ENCODE results near the gene PARP11. TPM values are rescaled to one million over a fixed set of nuclear protein-coding genes. Genes with fewer than 3 reads are reported as not detected.

The PARP11 gene
- total RNA-seq, 1 experiment from 2014 or later: 2.7 TPM

- TF ChIP-seq, protein P1, sequence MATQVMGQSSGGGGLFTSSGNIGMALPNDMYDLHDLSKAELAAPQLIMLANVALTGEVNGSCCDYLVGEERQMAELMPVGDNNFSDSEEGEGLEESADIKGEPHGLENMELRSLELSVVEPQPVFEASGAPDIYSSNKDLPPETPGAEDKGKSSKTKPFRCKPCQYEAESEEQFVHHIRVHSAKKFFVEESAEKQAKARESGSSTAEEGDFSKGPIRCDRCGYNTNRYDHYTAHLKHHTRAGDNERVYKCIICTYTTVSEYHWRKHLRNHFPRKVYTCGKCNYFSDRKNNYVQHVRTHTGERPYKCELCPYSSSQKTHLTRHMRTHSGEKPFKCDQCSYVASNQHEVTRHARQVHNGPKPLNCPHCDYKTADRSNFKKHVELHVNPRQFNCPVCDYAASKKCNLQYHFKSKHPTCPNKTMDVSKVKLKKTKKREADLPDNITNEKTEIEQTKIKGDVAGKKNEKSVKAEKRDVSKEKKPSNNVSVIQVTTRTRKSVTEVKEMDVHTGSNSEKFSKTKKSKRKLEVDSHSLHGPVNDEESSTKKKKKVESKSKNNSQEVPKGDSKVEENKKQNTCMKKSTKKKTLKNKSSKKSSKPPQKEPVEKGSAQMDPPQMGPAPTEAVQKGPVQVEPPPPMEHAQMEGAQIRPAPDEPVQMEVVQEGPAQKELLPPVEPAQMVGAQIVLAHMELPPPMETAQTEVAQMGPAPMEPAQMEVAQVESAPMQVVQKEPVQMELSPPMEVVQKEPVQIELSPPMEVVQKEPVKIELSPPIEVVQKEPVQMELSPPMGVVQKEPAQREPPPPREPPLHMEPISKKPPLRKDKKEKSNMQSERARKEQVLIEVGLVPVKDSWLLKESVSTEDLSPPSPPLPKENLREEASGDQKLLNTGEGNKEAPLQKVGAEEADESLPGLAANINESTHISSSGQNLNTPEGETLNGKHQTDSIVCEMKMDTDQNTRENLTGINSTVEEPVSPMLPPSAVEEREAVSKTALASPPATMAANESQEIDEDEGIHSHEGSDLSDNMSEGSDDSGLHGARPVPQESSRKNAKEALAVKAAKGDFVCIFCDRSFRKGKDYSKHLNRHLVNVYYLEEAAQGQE (IDR thresholded peaks at IDR 0.05; ENCODE audit: low read depth): no peak
Measured at GRCh38 chr12:3836641-3837040, 36.6 kb downstream of the PARP11 start (continued).

DNA sequence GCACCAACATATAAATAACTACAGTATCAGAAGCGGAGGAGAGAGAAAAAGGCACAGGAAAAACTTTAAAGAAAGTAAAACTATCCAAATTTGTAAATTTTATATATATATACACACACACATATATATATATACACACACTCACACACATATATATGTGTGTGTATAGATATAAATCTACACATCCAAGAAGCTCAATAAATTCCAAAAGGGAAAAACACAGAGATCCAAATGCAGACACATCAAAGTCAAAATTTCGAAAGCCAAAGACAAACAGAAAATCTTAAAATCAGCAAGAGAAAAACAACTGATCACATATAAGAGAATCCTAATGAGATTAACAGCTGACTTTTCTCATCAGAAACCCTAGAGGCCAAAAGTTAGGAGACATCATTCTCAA, 37.3 kb downstream of the PARP11 start:
- BruUV-seq (replicated peaks): no TSS peak
- RAD21 ChIA-PET (ENCODE audit: low non-redundant PET in 1 of 2, low total read pairs in 2 of 2, uncharacterized antibody in 2 of 2, unreplicated experiment in 2 of 2): no interaction called here

GRCh38 chr12:3834774-3835173, 38.4 kb downstream of the PARP11 start:
- no peak for ATAC-seq
- no TSS peak for BruUV-seq (replicated peaks)
- intact Hi-C loops (cut with micrococcal nuclease): no loop called here
- TF ChIP-seq CEBPB (IDR thresholded peaks at IDR 0.05; ENCODE audit: low read depth): no peak
- TF ChIP-seq RAD21 (IDR thresholded peaks at IDR 0.05; ENCODE audit: low read depth): no peak
- no peak for TF ChIP-seq SRF (IDR thresholded peaks at IDR 0.05; ENCODE audit: low read depth)
- TF ChIP-seq CBX3 (IDR thresholded peaks at IDR 0.05; ENCODE audit: low read depth): no peak
- TF ChIP-seq ZNF274 (IDR thresholded peaks at IDR 0.05; ENCODE audit: low read depth, low read length): no peak
- TF ChIP-seq FOSL1 (IDR thresholded peaks at IDR 0.05; ENCODE audit: low read depth): no peak
- TF ChIP-seq ZFX (IDR thresholded peaks at IDR 0.05): no peak
- TF ChIP-seq, protein P2, sequence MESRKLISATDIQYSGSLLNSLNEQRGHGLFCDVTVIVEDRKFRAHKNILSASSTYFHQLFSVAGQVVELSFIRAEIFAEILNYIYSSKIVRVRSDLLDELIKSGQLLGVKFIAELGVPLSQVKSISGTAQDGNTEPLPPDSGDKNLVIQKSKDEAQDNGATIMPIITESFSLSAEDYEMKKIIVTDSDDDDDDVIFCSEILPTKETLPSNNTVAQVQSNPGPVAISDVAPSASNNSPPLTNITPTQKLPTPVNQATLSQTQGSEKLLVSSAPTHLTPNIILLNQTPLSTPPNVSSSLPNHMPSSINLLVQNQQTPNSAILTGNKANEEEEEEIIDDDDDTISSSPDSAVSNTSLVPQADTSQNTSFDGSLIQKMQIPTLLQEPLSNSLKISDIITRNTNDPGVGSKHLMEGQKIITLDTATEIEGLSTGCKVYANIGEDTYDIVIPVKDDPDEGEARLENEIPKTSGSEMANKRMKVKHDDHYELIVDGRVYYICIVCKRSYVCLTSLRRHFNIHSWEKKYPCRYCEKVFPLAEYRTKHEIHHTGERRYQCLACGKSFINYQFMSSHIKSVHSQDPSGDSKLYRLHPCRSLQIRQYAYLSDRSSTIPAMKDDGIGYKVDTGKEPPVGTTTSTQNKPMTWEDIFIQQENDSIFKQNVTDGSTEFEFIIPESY (IDR thresholded peaks at IDR 0.05; ENCODE audit: extremely low read depth, insufficient replicate concordance, low read length): no peak
- TF ChIP-seq EGR1 (IDR thresholded peaks at IDR 0.05; ENCODE audit: low read depth): no peak
- TF ChIP-seq EZH2 (IDR thresholded peaks at IDR 0.05): no peak
- TF ChIP-seq, protein P3, sequence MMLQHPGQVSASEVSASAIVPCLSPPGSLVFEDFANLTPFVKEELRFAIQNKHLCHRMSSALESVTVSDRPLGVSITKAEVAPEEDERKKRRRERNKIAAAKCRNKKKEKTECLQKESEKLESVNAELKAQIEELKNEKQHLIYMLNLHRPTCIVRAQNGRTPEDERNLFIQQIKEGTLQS (IDR thresholded peaks at IDR 0.05): no peak
- no peak for TF ChIP-seq SP1 (IDR thresholded peaks at IDR 0.05; ENCODE audit: low read depth)

More for the DNA sequence above, 37.3 kb downstream of the PARP11 start:
- Histone ChIP-seq H3K4me3 (replicated peaks in 1 of 2; ENCODE audit: low read depth in 1 of 2, low read length in 2 of 2) (no peak overlapping the region), H4K20me1 (ENCODE audit: insufficient read depth) (no peaks in the 10 kb centered on the region), H3K27ac (ENCODE audit: low read depth, low read length) (no peak overlapping the region), H3K79me2 (ENCODE audit: insufficient read depth, low read length) (no peaks in the 10 kb centered on the region), H2AFZ (ENCODE audit: low read depth, low read length, poor library complexity, severe bottlenecking) (no peak overlapping the region), H3K4me1 (ENCODE audit: control insufficient read depth in 1 of 2, insufficient read depth in 2 of 2, low read length in 2 of 2) (no peaks in the 10 kb centered on the region), H3K9me3 (ENCODE audit: control insufficient read depth in 1 of 2, insufficient read depth in 1 of 2, low read depth in 1 of 2, low read length in 2 of 2) (no peaks in the 10 kb centered on the region; a peak in 1 of 4 replicates), H3K36me3 (ENCODE audit: control insufficient read depth in 1 of 2, insufficient read depth in 2 of 2, low read length in 2 of 2) (no peaks in the 10 kb centered on the region), H3K9me2 (ENCODE audit: insufficient read depth) (no peaks in the 10 kb centered on the region), H3K9ac (ENCODE audit: low read length) (no peak overlapping the region), H3K4me2 (ENCODE audit: low read length) (no peak overlapping the region), H3K27me3 (ENCODE audit: insufficient read depth, low read length) (no peaks in the 10 kb centered on the region)
- CTCF ChIA-PET: interaction anchor here (1.5 kb wide), 1 partner anchor 536 kb away, joined by 7 read pairs; no protein-coding TSS in a partner anchor
- TF ChIP-seq ZFX (IDR thresholded peaks at IDR 0.05): no peak
- no peak for TF ChIP-seq EZH2phosphoT487 (IDR thresholded peaks at IDR 0.05; ENCODE audit: borderline replicate concordance)
- no peak for TF ChIP-seq SRF (IDR thresholded peaks at IDR 0.05; ENCODE audit: low read depth)
- DNase-seq (ENCODE audit: low read depth, low spot score): no peak
- intact Hi-C loops (cut with micrococcal nuclease): no loop called here
- ATAC-seq: no peak
- POLR2A ChIA-PET: no interaction called here

More at GRCh38 chr12:3834774-3835173, 38.4 kb downstream of the PARP11 start:
- no peak overlapping the region for H3K9ac ChIP-seq (ENCODE audit: low read length)
- ChIA-PET POLR2A (no interaction called here), CTCF (interaction anchor here (1.5 kb wide), 1 partner anchor 534 kb away, joined by 7 read pairs; no protein-coding TSS in a partner anchor), RAD21 (ENCODE audit: low non-redundant PET in 1 of 2, low total read pairs in 2 of 2, uncharacterized antibody in 2 of 2, unreplicated experiment in 2 of 2) (no interaction called here)
- no peak overlapping the region for H2AFZ ChIP-seq (ENCODE audit: low read depth, low read length, poor library complexity, severe bottlenecking)
- no peaks in the 10 kb centered on the region for H3K27me3 ChIP-seq (ENCODE audit: insufficient read depth, low read length)
- H3K4me2 ChIP-seq (ENCODE audit: low read length): no peak overlapping the region
- H3K79me2 ChIP-seq (ENCODE audit: insufficient read depth, low read length): no peaks in the 10 kb centered on the region
- H3K36me3 ChIP-seq (ENCODE audit: control insufficient read depth in 1 of 2, insufficient read depth in 2 of 2, low read length in 2 of 2): no peaks in the 10 kb centered on the region
- no peak overlapping the region for H3K4me3 ChIP-seq (replicated peaks in 1 of 2; ENCODE audit: low read depth in 1 of 2, low read length in 2 of 2)
- H3K9me2 ChIP-seq (ENCODE audit: insufficient read depth): no peaks in the 10 kb centered on the region
- no peak for DNase-seq (ENCODE audit: low read depth, low spot score)
- no peaks in the 10 kb centered on the region; a peak in 1 of 4 replicates for H3K9me3 ChIP-seq (ENCODE audit: control insufficient read depth in 1 of 2, insufficient read depth in 1 of 2, low read depth in 1 of 2, low read length in 2 of 2)
- no peaks in the 10 kb centered on the region for H3K4me1 ChIP-seq (ENCODE audit: control insufficient read depth in 1 of 2, insufficient read depth in 2 of 2, low read length in 2 of 2)
- H3K27ac ChIP-seq (ENCODE audit: low read depth, low read length): no peak overlapping the region
- no peaks in the 10 kb centered on the region for H4K20me1 ChIP-seq (ENCODE audit: insufficient read depth)

Data from HCT116 (cell line).